ENCODE results near the gene MBNL2. TPM values are rescaled to one million over a fixed set of nuclear protein-coding genes. Genes with fewer than 3 reads are reported as not detected.

Gene MBNL2
- total RNA-seq, 1 donor from 2014 or later, result 27.2 TPM

- Mint-ChIP-seq H3K27me3 (ENCODE audit: low read depth) (no peaks in the 10 kb centered on the region), H3K4me3 (ENCODE audit: low read depth) (no peak overlapping the region), H3K4me1 (ENCODE audit: low read depth) (peaks cover 47% of the 10 kb centered on the region), H3K27ac (no peak overlapping the region), H3K9me3 (no peaks in the 10 kb centered on the region), H3K36me3 (ENCODE audit: low read depth) (peaks cover 26% of the 10 kb centered on the region)
- intact Hi-C loops (cut with micrococcal nuclease), result loop anchor here (5.0 to 10.0 kb wide), 3 partner anchors 748 to 1816 kb away; partner anchors contain the start of gene DNAJC3
- no peak for DNase-seq (ENCODE audit: low spot score)
Observed at GRCh38 chr13:97228850-97229521, 6.9 kb downstream of the MBNL2 start.

GRCh38 chr13:97229699-97230098 lies 7.6 kb downstream of the MBNL2 start:
- Mint-ChIP-seq H3K4me1 (ENCODE audit: low read depth) (peaks cover 42% of the 10 kb centered on the region), H3K4me3 (ENCODE audit: low read depth) (no peak overlapping the region), H3K36me3 (ENCODE audit: low read depth) (peaks cover 32% of the 10 kb centered on the region), H3K9me3 (no peaks in the 10 kb centered on the region), H3K27ac (no peak overlapping the region), H3K27me3 (ENCODE audit: low read depth) (no peaks in the 10 kb centered on the region)
- no peak for DNase-seq (ENCODE audit: low spot score)
- intact Hi-C loops (cut with micrococcal nuclease), result loop anchor here (5.0 to 10.0 kb wide), 3 partner anchors 748 to 1815 kb away; partner anchors contain the start of gene DNAJC3

GRCh38 chr13:97231118-97231828 lies 9.1 kb downstream of the MBNL2 start:
- DNase-seq (ENCODE audit: low spot score), result no peak
- Mint-ChIP-seq H3K9me3 (no peaks in the 10 kb centered on the region), H3K27ac (no peak overlapping the region), H3K4me3 (ENCODE audit: low read depth) (no peak overlapping the region), H3K27me3 (ENCODE audit: low read depth) (no peaks in the 10 kb centered on the region), H3K4me1 (ENCODE audit: low read depth) (peaks cover 31% of the 10 kb centered on the region), H3K36me3 (ENCODE audit: low read depth) (peaks cover 36% of the 10 kb centered on the region)
- intact Hi-C loops (cut with micrococcal nuclease), result no loop called here

- no peaks in the 10 kb centered on the region for H3K9me3 Mint-ChIP-seq
- H3K27me3 Mint-ChIP-seq (ENCODE audit: low read depth), result no peaks in the 10 kb centered on the region
- H3K4me1 Mint-ChIP-seq (ENCODE audit: low read depth), result peaks cover 30% of the 10 kb centered on the region
- DNase-seq (ENCODE audit: low spot score), result no peak
- intact Hi-C loops (cut with micrococcal nuclease), result no loop called here
- H3K4me3 Mint-ChIP-seq (ENCODE audit: low read depth), result no peak overlapping the region
- H3K36me3 Mint-ChIP-seq (ENCODE audit: low read depth), result peaks cover 41% of the 10 kb centered on the region
- no peak overlapping the region for H3K27ac Mint-ChIP-seq
Observed at GRCh38 chr13:97231829-97232196, 9.7 kb downstream of the MBNL2 start.

GRCh38 chr13:97233499-97233898 lies 11.4 kb downstream of the MBNL2 start:
- peaks cover 32% of the 10 kb centered on the region for H3K4me1 Mint-ChIP-seq (ENCODE audit: low read depth)
- no peaks in the 10 kb centered on the region for H3K27me3 Mint-ChIP-seq (ENCODE audit: low read depth)
- H3K9me3 Mint-ChIP-seq, result no peaks in the 10 kb centered on the region
- DNase-seq (ENCODE audit: low spot score), result no peak
- no peak overlapping the region for H3K27ac Mint-ChIP-seq
- no peak overlapping the region for H3K4me3 Mint-ChIP-seq (ENCODE audit: low read depth)
- intact Hi-C loops (cut with micrococcal nuclease), result no loop called here
- H3K36me3 Mint-ChIP-seq (ENCODE audit: low read depth), result peaks cover 50% of the 10 kb centered on the region

GRCh38 chr13:97234236-97234635 lies 12.1 kb downstream of the MBNL2 start:
- H3K27ac Mint-ChIP-seq, result no peak overlapping the region

GRCh38 chr13:97234742-97235141 lies 12.6 kb downstream of the MBNL2 start:
- no peak overlapping the region for H3K27ac Mint-ChIP-seq
- H3K4me3 Mint-ChIP-seq (ENCODE audit: low read depth), result no peak overlapping the region
- H3K9me3 Mint-ChIP-seq, result no peaks in the 10 kb centered on the region
- H3K36me3 Mint-ChIP-seq (ENCODE audit: low read depth), result peaks cover 57% of the 10 kb centered on the region
- intact Hi-C loops (cut with micrococcal nuclease), result no loop called here
- peaks cover 34% of the 10 kb centered on the region for H3K4me1 Mint-ChIP-seq (ENCODE audit: low read depth)
- H3K27me3 Mint-ChIP-seq (ENCODE audit: low read depth), result no peaks in the 10 kb centered on the region
- DNase-seq (ENCODE audit: low spot score), result no peak

More at GRCh38 chr13:97234236-97234635, 12.1 kb downstream of the MBNL2 start:
- Mint-ChIP-seq H3K9me3 (no peaks in the 10 kb centered on the region), H3K4me3 (ENCODE audit: low read depth) (no peak overlapping the region), H3K36me3 (ENCODE audit: low read depth) (peaks cover 57% of the 10 kb centered on the region), H3K4me1 (ENCODE audit: low read depth) (peaks cover 38% of the 10 kb centered on the region), H3K27me3 (ENCODE audit: low read depth) (no peaks in the 10 kb centered on the region)
- DNase-seq (ENCODE audit: low spot score), result no peak
- intact Hi-C loops (cut with micrococcal nuclease), result no loop called here

GRCh38 chr13:97235549-97236231 lies 13.6 kb downstream of the MBNL2 start:
- peaks cover 34% of the 10 kb centered on the region for H3K4me1 Mint-ChIP-seq (ENCODE audit: low read depth)
- no peak for DNase-seq (ENCODE audit: low spot score)

GRCh38 chr13:97237388-97237787 lies 15.3 kb downstream of the MBNL2 start:
- peaks cover 38% of the 10 kb centered on the region for H3K4me1 Mint-ChIP-seq (ENCODE audit: low read depth)
- no peaks in the 10 kb centered on the region for H3K27me3 Mint-ChIP-seq (ENCODE audit: low read depth)
- peaks cover 52% of the 10 kb centered on the region for H3K36me3 Mint-ChIP-seq (ENCODE audit: low read depth)
- no peak overlapping the region for H3K27ac Mint-ChIP-seq
- no peaks in the 10 kb centered on the region for H3K9me3 Mint-ChIP-seq
- no peak for DNase-seq (ENCODE audit: low spot score)
- intact Hi-C loops (cut with micrococcal nuclease), result no loop called here
- H3K4me3 Mint-ChIP-seq (ENCODE audit: low read depth), result no peak overlapping the region

More at GRCh38 chr13:97235549-97236231, 13.6 kb downstream of the MBNL2 start:
- H3K36me3 Mint-ChIP-seq (ENCODE audit: low read depth), result peaks cover 54% of the 10 kb centered on the region
- H3K27me3 Mint-ChIP-seq (ENCODE audit: low read depth), result no peaks in the 10 kb centered on the region
- intact Hi-C loops (cut with micrococcal nuclease), result no loop called here
- H3K9me3 Mint-ChIP-seq, result no peaks in the 10 kb centered on the region
- no peak overlapping the region for H3K4me3 Mint-ChIP-seq (ENCODE audit: low read depth)
- H3K27ac Mint-ChIP-seq, result no peak overlapping the region

- DNase-seq (ENCODE audit: low spot score), result no peak
- no peaks in the 10 kb centered on the region for H3K9me3 Mint-ChIP-seq
- H3K36me3 Mint-ChIP-seq (ENCODE audit: low read depth), result peaks cover 52% of the 10 kb centered on the region
- H3K4me1 Mint-ChIP-seq (ENCODE audit: low read depth), result peaks cover 36% of the 10 kb centered on the region
- intact Hi-C loops (cut with micrococcal nuclease), result no loop called here
- no peaks in the 10 kb centered on the region for H3K27me3 Mint-ChIP-seq (ENCODE audit: low read depth)
- no peak overlapping the region for H3K4me3 Mint-ChIP-seq (ENCODE audit: low read depth)
- H3K27ac Mint-ChIP-seq, result peak overlapping the region; percentile 5
Observed at GRCh38 chr13:97238432-97238831, 16.3 kb downstream of the MBNL2 start.

- Mint-ChIP-seq H3K9me3 (no peaks in the 10 kb centered on the region), H3K36me3 (ENCODE audit: low read depth) (peaks cover 50% of the 10 kb centered on the region), H3K4me1 (ENCODE audit: low read depth) (peaks cover 37% of the 10 kb centered on the region), H3K27ac (no peak overlapping the region), H3K27me3 (ENCODE audit: low read depth) (no peaks in the 10 kb centered on the region), H3K4me3 (ENCODE audit: low read depth) (no peak overlapping the region)
- intact Hi-C loops (cut with micrococcal nuclease), result no loop called here
- DNase-seq (ENCODE audit: low spot score), result no peak
Observed at GRCh38 chr13:97238883-97239282, 16.8 kb downstream of the MBNL2 start.

- peaks cover 47% of the 10 kb centered on the region for H3K36me3 Mint-ChIP-seq (ENCODE audit: low read depth)
- H3K27me3 Mint-ChIP-seq (ENCODE audit: low read depth), result no peaks in the 10 kb centered on the region
- intact Hi-C loops (cut with micrococcal nuclease), result no loop called here
- H3K9me3 Mint-ChIP-seq, result no peaks in the 10 kb centered on the region
- peaks cover 39% of the 10 kb centered on the region for H3K4me1 Mint-ChIP-seq (ENCODE audit: low read depth)
- no peak overlapping the region for H3K4me3 Mint-ChIP-seq (ENCODE audit: low read depth)
- DNase-seq (ENCODE audit: low spot score), result no peak
- no peak overlapping the region for H3K27ac Mint-ChIP-seq
Observed at GRCh38 chr13:97239306-97239705, 17.2 kb downstream of the MBNL2 start.
